Tibial artery (tissue), 4 donors: ENCODE measurements around the gene TMEM63C.

ENCODE experiments used
- DNase-seq, 2 donors: peaks; one replicate each; pipeline ENCODE4 v3.0.0-alpha.2; 2019
- H3K27ac ChIP-seq, 2 donors: fragments of 200-600 bp; sonication (generic) in 1 of 2; 1 replicate in 1 of 2; 2 replicates in 1 of 2; pipeline ENCODE4 v1.5.1; 2018 to 2019; ENCODE audit warnings: mild to moderate bottlenecking in 1 of 2
- H3K27me3 ChIP-seq, 2 donors: fragments of 200-600 bp; sonication (generic) in 1 of 2; one replicate each; pipeline versions ENCODE4 v1.5.1 to v1.6.0; 2016 to 2019
- H3K36me3 ChIP-seq, 3 donors: fragments of 200-600 bp; sonication (generic) in 2 of 3; one replicate each; pipeline ENCODE4 v1.5.1; 2016 to 2019; ENCODE audit warnings: mild to moderate bottlenecking in 2 of 3
- H3K4me1 ChIP-seq, 4 donors: fragments of 200-600 bp; sonication (generic) in 2 of 4; 1 replicate in 3 of 4; 2 replicates in 1 of 4; pipeline ENCODE4 v1.5.1; 2016 to 2019
- H3K4me3 ChIP-seq, 2 donors: fragments of 200-600 bp; sonication (generic) in 1 of 2; 1 replicate in 1 of 2; 2 replicates in 1 of 2; pipeline ENCODE4 v1.5.1; 2018 to 2019; ENCODE audit warnings: mild to moderate bottlenecking in 2 of 2
- H3K9me3 ChIP-seq, 3 donors: fragments of 200-600 bp; sonication (generic) in 1 of 3; one replicate each; pipeline ENCODE4 v1.5.1; 2016 to 2019
- intact Hi-C: fragments of 100-400 bp; cut with DNase I; formaldehyde crosslinking; loops from one replicate; pipeline ENCODE4 v1.15.0; 2023; ENCODE audit warnings: low total_unique reads
- TF ChIP-seq, protein P1 (sequence below), 2 experiments: fragments of 200-600 bp in 1 of 2; fragments of 450-650 bp in 1 of 2; IDR thresholded peaks; one replicate each; pipeline ENCODE4 v1.5.1; 2017 to 2019; ENCODE audit warnings: antibody characterized with exemption in 2 of 2, mild to moderate bottlenecking in 1 of 2, moderate library complexity in 1 of 2

The TMEM63C gene

DNA sequence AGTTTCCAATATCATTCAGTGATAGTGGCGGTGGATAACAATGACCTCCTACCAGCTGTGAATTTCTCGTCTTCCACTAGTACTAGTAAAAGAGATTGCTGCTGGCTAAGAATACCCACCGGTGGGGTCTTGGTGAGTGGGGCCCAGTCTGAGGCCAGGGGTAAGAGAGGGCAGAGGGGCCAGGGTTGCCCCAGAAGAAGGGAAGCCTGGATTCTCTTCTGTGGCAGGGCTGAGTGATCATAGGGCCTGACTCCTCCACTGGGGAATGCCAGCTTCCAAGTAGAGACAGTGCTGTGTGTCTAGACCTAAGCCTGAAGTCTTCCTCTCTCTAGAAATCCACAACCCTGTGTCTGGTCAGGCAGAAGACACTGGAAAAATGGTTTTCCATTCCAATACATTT lies 5.8 kb upstream of the TMEM63C start:
- peaks cover 0 to 6% (median 0%) of the 10 kb centered on the region in 3 donors for H3K9me3 ChIP-seq
- intact Hi-C loops: no loop called here
- H3K27me3 ChIP-seq: peaks cover 0 to 19% of the 10 kb centered on the region in 2 donors
- H3K27ac ChIP-seq: no peak overlapping the region
- H3K36me3 ChIP-seq: no peaks in the 10 kb centered on the region
- H3K4me3 ChIP-seq: no peak overlapping the region
- no peaks in the 10 kb centered on the region for H3K4me1 ChIP-seq
- TF ChIP-seq, protein P1, sequence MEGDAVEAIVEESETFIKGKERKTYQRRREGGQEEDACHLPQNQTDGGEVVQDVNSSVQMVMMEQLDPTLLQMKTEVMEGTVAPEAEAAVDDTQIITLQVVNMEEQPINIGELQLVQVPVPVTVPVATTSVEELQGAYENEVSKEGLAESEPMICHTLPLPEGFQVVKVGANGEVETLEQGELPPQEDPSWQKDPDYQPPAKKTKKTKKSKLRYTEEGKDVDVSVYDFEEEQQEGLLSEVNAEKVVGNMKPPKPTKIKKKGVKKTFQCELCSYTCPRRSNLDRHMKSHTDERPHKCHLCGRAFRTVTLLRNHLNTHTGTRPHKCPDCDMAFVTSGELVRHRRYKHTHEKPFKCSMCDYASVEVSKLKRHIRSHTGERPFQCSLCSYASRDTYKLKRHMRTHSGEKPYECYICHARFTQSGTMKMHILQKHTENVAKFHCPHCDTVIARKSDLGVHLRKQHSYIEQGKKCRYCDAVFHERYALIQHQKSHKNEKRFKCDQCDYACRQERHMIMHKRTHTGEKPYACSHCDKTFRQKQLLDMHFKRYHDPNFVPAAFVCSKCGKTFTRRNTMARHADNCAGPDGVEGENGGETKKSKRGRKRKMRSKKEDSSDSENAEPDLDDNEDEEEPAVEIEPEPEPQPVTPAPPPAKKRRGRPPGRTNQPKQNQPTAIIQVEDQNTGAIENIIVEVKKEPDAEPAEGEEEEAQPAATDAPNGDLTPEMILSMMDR (IDR thresholded peaks at IDR 0.05): no peak
- no peak for DNase-seq

DNA sequence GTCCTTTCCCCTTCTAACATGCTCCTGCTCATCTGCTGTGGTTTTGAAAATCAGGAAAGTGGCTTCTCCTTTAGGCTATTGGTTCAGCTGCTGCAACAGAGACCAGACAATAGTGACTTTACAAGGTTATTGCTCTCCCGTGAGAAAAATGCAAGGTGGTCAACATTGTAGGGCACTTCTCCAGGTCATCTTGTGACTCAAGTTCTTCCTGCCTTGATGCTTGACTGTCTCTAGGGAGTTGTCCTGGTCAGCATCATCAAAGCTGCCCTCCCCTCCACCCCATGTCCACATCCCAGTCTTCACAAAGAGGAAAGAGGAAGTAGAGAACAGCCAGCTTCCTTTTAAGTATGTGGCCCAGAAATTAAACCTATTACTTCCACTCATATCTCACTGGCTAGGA lies 3.9 kb upstream of the TMEM63C start:
- Histone ChIP-seq H3K36me3 (no peaks in the 10 kb centered on the region), H3K4me1 (peaks cover 0 to 12% (median 10%) of the 10 kb centered on the region in 4 donors), H3K9me3 (no peaks in the 10 kb centered on the region), H3K27me3 (peaks cover 0 to 37% of the 10 kb centered on the region in 2 donors), H3K4me3 (no peak overlapping the region), H3K27ac (no peak overlapping the region)
- intact Hi-C loops: no loop called here
- TF ChIP-seq, protein P1 (IDR thresholded peaks at IDR 0.05): no peak
- DNase-seq: no peak

DNA sequence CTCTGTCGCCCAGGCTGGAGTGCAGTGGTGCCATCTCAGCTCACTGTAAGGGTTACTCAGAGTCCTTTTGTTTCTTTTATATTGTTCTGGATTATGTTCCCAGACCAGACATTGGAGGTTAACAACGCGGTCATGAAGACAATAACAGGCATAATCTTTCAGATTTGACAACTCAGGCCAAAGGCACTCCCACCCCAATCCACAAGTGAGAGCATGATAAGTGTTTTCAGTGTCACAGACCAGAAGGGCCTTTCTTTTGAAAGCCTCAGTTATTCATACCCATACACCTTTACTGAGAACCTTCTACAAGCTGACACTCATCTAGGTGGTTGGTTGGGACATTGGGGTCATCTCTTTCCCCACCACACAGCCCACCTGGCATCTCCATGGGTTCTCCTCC lies 2.9 kb upstream of the TMEM63C start:
- H3K9me3 ChIP-seq: no peaks in the 10 kb centered on the region
- intact Hi-C loops: no loop called here
- H3K27me3 ChIP-seq: peaks cover 0 to 47% of the 10 kb centered on the region in 2 donors
- no peaks in the 10 kb centered on the region for H3K36me3 ChIP-seq
- TF ChIP-seq, protein P1 (IDR thresholded peaks at IDR 0.05): no peak
- H3K4me1 ChIP-seq: peaks cover 0 to 12% (median 10%) of the 10 kb centered on the region in 4 donors
- no peak overlapping the region for H3K4me3 ChIP-seq
- H3K27ac ChIP-seq: no peak overlapping the region
- DNase-seq: no peak

DNA sequence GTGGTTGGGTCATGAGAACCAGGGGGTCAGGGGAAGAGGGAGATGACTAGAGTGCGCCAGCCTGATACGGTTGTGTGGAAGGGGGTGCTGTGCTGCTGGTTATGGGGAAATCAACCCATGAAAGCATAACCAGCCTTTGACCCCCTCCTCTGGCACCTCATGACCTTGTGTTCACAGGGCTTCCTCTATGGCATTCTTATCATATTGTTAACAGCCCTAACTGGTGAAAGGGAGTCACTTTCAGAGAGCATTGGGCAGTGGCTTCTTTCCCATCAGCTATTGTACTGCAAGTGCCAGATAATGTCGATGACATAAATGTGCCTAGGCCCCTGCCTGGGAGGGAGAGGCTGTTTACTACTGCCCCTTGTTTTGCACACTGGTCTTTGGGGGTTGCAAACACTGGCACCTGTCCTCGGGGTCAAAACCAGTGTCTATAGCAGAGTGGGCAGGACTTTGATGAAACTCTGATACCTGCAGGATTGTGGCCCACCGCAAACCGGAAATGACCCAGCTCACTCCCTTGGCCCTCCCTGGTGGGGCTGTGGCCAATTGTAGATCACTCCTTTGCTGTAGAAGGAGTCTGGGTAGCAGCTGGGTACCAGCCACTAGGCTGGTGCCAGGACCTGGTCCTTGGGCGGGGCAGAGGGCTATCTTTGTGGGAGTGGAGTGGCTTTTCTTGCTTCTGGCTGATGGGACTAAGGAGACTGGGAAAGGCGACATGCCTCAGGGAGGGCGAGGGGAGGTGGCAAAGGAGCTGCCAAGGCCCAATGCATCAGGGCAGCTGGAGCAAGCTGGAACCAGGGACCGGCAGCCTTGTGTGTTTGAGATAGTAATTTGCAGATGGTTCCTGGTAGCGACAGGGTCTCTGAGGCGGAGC lies 634 bp upstream of the TMEM63C start:
- Histone ChIP-seq H3K4me1 (peaks cover 0 to 12% (median 10%) of the 10 kb centered on the region in 4 donors), H3K27ac (no peak overlapping the region), H3K9me3 (no peaks in the 10 kb centered on the region), H3K4me3 (no peak overlapping the region), H3K27me3 (peaks cover 0 to 65% of the 10 kb centered on the region in 2 donors), H3K36me3 (no peaks in the 10 kb centered on the region)
- no peak for DNase-seq
- intact Hi-C loops: no loop called here
- TF ChIP-seq, protein P1 (IDR thresholded peaks at IDR 0.05): no peak

DNA sequence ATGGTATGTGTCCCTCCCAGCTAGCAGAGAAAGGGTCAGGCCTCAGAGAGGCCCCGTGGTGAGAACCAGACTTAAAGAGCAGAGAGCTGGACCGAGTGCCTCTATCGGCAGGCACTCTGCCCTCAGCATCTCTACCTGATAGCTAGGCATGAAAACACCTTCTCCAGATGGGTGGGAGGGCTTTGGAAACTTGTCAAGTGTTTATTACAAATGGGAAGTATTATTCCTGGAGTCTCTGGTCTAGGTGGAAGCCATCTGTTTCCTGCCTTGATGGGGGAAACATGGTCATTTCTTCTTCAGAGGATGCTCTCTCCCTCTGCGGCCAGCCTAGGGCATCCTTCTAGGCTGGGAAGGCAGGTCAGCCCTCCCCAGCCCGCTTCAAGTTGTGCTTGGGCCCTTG lies 2.3 kb downstream of the TMEM63C start:
- no peak for DNase-seq
- no peak overlapping the region for H3K4me3 ChIP-seq
- H3K9me3 ChIP-seq: no peaks in the 10 kb centered on the region
- no peak overlapping the region for H3K27ac ChIP-seq
- TF ChIP-seq, protein P1 (IDR thresholded peaks at IDR 0.05): no peak
- H3K4me1 ChIP-seq: peaks cover 0 to 12% (median 10%) of the 10 kb centered on the region in 4 donors
- H3K36me3 ChIP-seq: no peaks in the 10 kb centered on the region
- peaks cover 0 to 88% of the 10 kb centered on the region in 2 donors for H3K27me3 ChIP-seq
- intact Hi-C loops: no loop called here
